Lung (tissue), 12 donors: ENCODE data around the gene PIF1. TPM values are rescaled to one million over a fixed set of nuclear protein-coding genes. Genes with fewer than 3 reads are reported as not detected.

Experiments used
- ATAC-seq: fragments of 200-7000 bp; cut with Tn5 transposase; one replicate; pipeline ENCODE4 v1.9.1; 2020; ENCODE audit warnings: moderate number of reproducible peaks; ENCODE audit not compliant: insufficient read depth, low FRiP score
- DNase-seq, 3 donors: peaks; one replicate each; pipeline ENCODE4 v3.0.0-alpha.2; 2013 to 2017
- H3K27ac ChIP-seq, 2 donors: one replicate each; pipeline ENCODE4 v1.5.1; 2013; ENCODE audit warnings: mild to moderate bottlenecking in 2 of 2, moderate library complexity in 2 of 2, control low read depth in 1 of 2, inconsistent platforms in 1 of 2, low read depth in 1 of 2, low read length in 1 of 2
- H3K27me3 ChIP-seq, 3 donors: one replicate each; pipeline ENCODE4 v1.5.1; 2013; ENCODE audit warnings: low read length in 2 of 3; ENCODE audit not compliant: control insufficient read depth in 3 of 3, insufficient read depth in 3 of 3
- H3K36me3 ChIP-seq, 4 donors: one replicate each; pipeline ENCODE4 v1.5.1; 2013; ENCODE audit warnings: low read length in 4 of 4, mild to moderate bottlenecking in 1 of 4, moderate library complexity in 1 of 4; ENCODE audit not compliant: control insufficient read depth in 4 of 4, insufficient read depth in 4 of 4
- H3K4me1 ChIP-seq, 5 donors: one replicate each; pipeline ENCODE4 v1.5.1; 2013; ENCODE audit warnings: low read length in 5 of 5, mild to moderate bottlenecking in 2 of 5, moderate library complexity in 1 of 5; ENCODE audit not compliant: control insufficient read depth in 5 of 5, insufficient read depth in 5 of 5
- H3K4me3 ChIP-seq: one replicate; pipeline ENCODE4 v1.5.1; 2013; ENCODE audit warnings: mild to moderate bottlenecking, control low read depth, moderate library complexity
- H3K9ac ChIP-seq, 2 donors: one replicate each; pipeline ENCODE4 v1.5.1; 2013; ENCODE audit warnings: low read length in 2 of 2, control low read depth in 1 of 2; ENCODE audit not compliant: insufficient read depth in 1 of 2
- H3K9me3 ChIP-seq, 4 donors: one replicate each; pipeline ENCODE4 v1.5.1; 2013; ENCODE audit warnings: low read length in 3 of 4, mild to moderate bottlenecking in 1 of 4, moderate library complexity in 1 of 4; ENCODE audit not compliant: control insufficient read depth in 4 of 4, insufficient read depth in 3 of 4
- WGBS, 2 donors: extraction: QIAGEN DNeasy Blood & Tissue Kit; methylation state at CpG; one replicate each; pipeline ENCODE4 v1.1.7; 2013; 5-methylcytosine and 5-hydroxymethylcytosine counted together
- polyA plus RNA-seq, 2 donors: library from polyadenylated mRNA; stranded (reverse); fragments of 200-250 nt; gene quantifications; one replicate each; pipeline ENCODE4 v1.2.1, GENCODE V29; 2013
- total RNA-seq, 2 donors: library from RNA; depleted of rRNA in 1 of 2; stranded (reverse); fragments of >200 nt in 1 of 2; gene quantifications; one replicate each; pipeline ENCODE4 v1.2.1, GENCODE V29; 2014 to 2021
- TF ChIP-seq, protein P1 (sequence below): IDR thresholded peaks from 2 replicates; pipeline ENCODE4 v1.5.1; 2012; ENCODE audit warnings: mild to moderate bottlenecking; ENCODE audit errors: control extremely low read depth, extremely low read depth
- donor health status: control.
- donor health status: control.
- donor health status: Bipolar disorder and iron deficiency.
- donor health status: healthy.
- donor health status: DM: yes; HTN: yes; CAD: no.

The PIF1 gene
- total and polyA plus RNA-seq, 4 donors: 1.1 to 2.4 (median 1.2) TPM

DNA sequence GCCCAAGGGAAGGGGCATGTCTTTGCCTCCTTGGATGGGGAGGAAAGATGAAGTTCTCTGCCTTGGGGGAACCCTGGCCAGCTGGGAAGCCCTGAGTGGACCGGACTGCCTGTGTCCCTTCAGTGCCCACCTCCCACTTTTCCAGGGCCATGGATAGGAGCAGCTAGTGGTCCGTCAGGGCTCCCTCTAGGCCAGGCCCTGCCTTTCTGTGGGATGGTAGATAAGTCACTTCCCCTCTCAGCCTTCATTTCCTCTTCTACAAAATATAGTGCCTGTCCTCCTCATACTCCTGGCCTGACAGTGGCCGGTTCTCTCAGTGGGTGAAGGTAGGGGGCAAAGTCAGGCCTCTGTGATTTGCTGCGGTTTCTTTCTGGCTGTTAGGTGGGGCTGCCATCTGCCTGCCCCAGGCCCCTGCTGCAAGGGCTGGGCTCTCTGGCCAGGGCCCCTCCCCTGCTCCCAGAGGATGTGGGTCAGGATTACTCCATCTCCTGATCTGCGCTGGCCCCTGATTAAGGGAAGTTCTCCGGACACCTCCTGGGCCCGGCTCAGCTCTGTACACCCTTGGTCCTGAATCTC lies 17.6 kb upstream of the PIF1 start:
- Histone ChIP-seq H3K9ac (peak overlapping the region in 1 of 2 donors; percentile 91), H3K36me3 (peaks cover 0 to 10% (median 2%) of the 10 kb centered on the region in 4 donors), H3K4me3 (peak overlapping the region; percentile 86), H3K27ac (peak overlapping the region; percentile 72 to 91), H3K4me1 (peaks cover 0 to 50% (median 21%) of the 10 kb centered on the region in 5 donors), H3K27me3 (no peaks in the 10 kb centered on the region), H3K9me3 (no peaks in the 10 kb centered on the region)
- DNase-seq: peak in 1 of 3 donors; percentile 37
- TF ChIP-seq, protein P1, sequence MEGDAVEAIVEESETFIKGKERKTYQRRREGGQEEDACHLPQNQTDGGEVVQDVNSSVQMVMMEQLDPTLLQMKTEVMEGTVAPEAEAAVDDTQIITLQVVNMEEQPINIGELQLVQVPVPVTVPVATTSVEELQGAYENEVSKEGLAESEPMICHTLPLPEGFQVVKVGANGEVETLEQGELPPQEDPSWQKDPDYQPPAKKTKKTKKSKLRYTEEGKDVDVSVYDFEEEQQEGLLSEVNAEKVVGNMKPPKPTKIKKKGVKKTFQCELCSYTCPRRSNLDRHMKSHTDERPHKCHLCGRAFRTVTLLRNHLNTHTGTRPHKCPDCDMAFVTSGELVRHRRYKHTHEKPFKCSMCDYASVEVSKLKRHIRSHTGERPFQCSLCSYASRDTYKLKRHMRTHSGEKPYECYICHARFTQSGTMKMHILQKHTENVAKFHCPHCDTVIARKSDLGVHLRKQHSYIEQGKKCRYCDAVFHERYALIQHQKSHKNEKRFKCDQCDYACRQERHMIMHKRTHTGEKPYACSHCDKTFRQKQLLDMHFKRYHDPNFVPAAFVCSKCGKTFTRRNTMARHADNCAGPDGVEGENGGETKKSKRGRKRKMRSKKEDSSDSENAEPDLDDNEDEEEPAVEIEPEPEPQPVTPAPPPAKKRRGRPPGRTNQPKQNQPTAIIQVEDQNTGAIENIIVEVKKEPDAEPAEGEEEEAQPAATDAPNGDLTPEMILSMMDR: no peak
- 11 to 26% methylated on average over 7 of the region's 7 CpGs for WGBS, 2 donors
- ATAC-seq: no peak

DNA sequence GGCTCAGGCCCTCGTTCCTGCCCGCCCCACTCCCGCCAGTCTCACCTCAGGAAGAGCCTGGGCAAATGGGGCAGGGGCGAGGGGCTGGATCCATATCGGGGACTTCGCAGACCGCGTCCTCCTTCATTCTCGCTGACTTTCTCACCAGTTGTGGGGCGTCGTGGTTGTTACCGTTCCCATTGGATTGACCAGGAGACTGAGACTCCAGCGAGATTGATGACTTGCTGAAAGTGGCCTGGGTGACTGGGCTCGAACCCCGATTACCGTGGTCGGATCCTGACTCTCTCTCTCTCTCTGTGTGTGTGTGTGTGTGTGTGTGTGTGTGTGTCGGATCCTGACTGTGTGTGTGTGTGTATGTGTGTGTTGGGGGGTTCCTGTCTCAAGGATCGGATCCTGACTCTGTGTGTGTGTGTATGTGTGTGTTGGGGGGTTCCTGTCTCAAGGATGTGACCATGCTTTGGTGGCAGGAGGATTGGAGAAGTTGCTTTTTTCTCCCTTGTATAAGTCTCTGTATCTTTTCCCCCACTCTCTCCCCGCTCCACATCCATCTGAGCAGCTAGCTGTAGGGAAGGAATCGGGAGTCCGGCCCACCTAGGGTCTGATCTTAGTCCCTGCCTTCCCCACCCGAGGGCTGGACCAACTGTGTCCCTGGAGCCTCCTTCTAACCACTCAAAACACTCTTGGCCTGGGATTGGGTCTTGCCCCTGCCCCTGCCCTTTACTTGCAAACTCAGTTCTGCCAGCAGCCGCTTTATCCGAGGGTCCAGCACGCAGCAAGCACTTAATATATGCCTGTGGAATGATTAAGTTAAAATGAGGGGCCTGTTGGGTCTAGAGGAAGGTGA lies 16.9 kb upstream of the PIF1 start:
- H3K27ac ChIP-seq: peak overlapping the region; percentile 73 to 91
- no peaks in the 10 kb centered on the region for H3K9me3 ChIP-seq
- WGBS, 2 donors: 2 to 7% methylated on average over 23 to 26 of the region's 26 CpGs
- TF ChIP-seq, protein P1: no peak
- H3K9ac ChIP-seq: peak overlapping the region; percentile 31 to 91
- H3K27me3 ChIP-seq: no peaks in the 10 kb centered on the region
- peaks cover 0 to 47% (median 18%) of the 10 kb centered on the region in 5 donors for H3K4me1 ChIP-seq
- DNase-seq (peak in 2 of 3 donors; percentile 46 to 48), ATAC-seq (no peak)
- peak overlapping the region; percentile 86 for H3K4me3 ChIP-seq
- peaks cover 0 to 7% (median 2%) of the 10 kb centered on the region in 4 donors for H3K36me3 ChIP-seq

DNA sequence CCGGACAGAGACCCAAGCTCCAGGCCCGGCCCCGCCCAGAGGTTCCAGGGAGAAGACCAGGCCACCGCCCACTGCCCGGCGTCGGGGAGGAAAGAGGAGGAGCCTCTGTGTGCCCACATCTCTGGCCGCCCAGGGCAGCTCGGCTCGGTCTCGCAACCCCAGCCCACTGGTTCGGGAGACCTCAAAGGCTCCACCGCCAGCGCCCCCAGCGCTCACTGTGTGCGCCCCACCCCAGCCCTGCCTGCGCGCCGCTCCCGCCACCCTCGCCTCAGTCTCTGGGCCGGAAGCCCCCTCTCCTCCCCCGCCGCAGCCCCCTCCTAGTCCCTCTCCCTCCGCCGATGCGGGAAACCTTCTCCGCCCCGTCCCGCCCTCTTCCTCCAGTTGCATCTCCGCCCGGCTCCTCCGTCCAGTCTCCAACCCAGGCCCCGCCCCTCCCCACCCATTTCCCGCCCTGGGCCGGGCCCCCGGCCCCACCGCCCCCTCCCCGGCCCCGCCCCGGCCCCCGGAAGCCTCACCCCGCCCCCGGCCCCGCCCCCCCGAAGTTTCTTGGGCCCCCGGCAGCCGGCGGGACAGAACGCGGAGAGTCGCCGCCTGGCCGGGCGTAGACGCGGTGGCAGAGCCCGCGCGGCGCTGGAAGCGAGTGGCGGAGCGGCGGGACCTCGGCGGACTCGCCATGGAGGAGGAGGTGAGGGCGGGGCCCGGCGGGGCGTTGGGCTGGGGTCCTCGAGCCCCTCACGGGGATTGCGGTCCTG lies 16.1 kb upstream of the PIF1 start, which contains the start of gene PLEKHO2:
Gene PLEKHO2, plus strand, starts transcription at position 572 of the 752 bp plus-strand sequence. Its CDS starts 102 bp downstream, at position 674.
- DNase-seq (peak; percentile 99), ATAC-seq (peak; percentile 88)
- Histone ChIP-seq H3K36me3 (peaks cover 0 to 4% (median under 1%) of the 10 kb centered on the region in 4 donors), H3K4me1 (peaks cover 0 to 46% (median 19%) of the 10 kb centered on the region in 5 donors), H3K9me3 (no peaks in the 10 kb centered on the region), H3K27ac (peak within 1 kb of the TSS; percentile 89 to 96), H3K27me3 (no peaks in the 10 kb centered on the region), H3K9ac (peak within 1 kb of the TSS; percentile 31 to 91), H3K4me3 (peak within 1 kb of the TSS; percentile 86)
- TF ChIP-seq, protein P1: no peak
- 0 to 1% methylated on average over 37 to 75 of the region's 75 CpGs for WGBS, 2 donors
